GM12878 (cell line): ENCODE data around the gene CPEB3. TPM values are rescaled to one million over a fixed set of nuclear protein-coding genes. Genes with fewer than 3 reads are reported as not detected.
A peak's percentile ranks its signal among the peaks of the same experiment; 100 is the strongest.

Experiments used
- BCL11A ChIP-seq: IDR thresholded peaks from 2 replicates; pipeline ENCODE4 v1.6.1; 2011; ENCODE audit warnings: low read depth, low read length
- BHLHE40 ChIP-seq, 2 experiments: fragments of 450-650 bp in 1 of 2; IDR thresholded peaks; 2 replicates each; pipeline ENCODE4 v1.6.1; 2011 to 2017; ENCODE audit warnings: low read depth in 2 of 2, borderline replicate concordance in 1 of 2, improper control_type of control experiment in 1 of 2, low read length in 1 of 2, mild to moderate bottlenecking in 1 of 2
- CEBPB ChIP-seq, 2 experiments: fragments of 150-350 bp in 1 of 2; IDR thresholded peaks; 2 replicates each; pipeline ENCODE4 v1.6.1; 2012 to 2014; ENCODE audit warnings: low read depth in 2 of 2, low read length in 2 of 2, borderline replicate concordance in 1 of 2, inconsistent platforms in 1 of 2
- DPF2 ChIP-seq: fragments of 450-650 bp; IDR thresholded peaks from 2 replicates; pipeline ENCODE4 v1.6.1; 2017; ENCODE audit warnings: mild to moderate bottlenecking
- GABPA ChIP-seq: IDR thresholded peaks from 2 replicates; pipeline ENCODE4 v1.6.1; 2014; ENCODE audit warnings: antibody characterized with exemption, low read depth, mild to moderate bottlenecking, inconsistent platforms
- HDGF ChIP-seq: fragments of 450-650 bp; IDR thresholded peaks from 2 replicates; pipeline ENCODE4 v1.6.1; 2016; ENCODE audit warnings: antibody characterized with exemption
- IKZF1 ChIP-seq: fragments of 450-650 bp; conservative IDR thresholded peaks from 2 replicates; pipeline ENCODE4 v1.6.1; 2017; ENCODE audit warnings: antibody characterized with exemption, mild to moderate bottlenecking
- KDM1A ChIP-seq: fragments of 200-600 bp; sonication (generic); IDR thresholded peaks from 2 replicates; pipeline ENCODE4 v1.6.1; 2016; ENCODE audit warnings: borderline replicate concordance
- KLF5 ChIP-seq: fragments of 450-650 bp; IDR thresholded peaks from 2 replicates; pipeline ENCODE4 v1.6.1; 2014; ENCODE audit warnings: mild to moderate bottlenecking; ENCODE audit not compliant: partially characterized antibody
- MTA3 ChIP-seq: IDR thresholded peaks from 2 replicates; pipeline ENCODE4 v1.6.1; 2012; ENCODE audit warnings: low read length, inconsistent platforms, borderline replicate concordance
- MYB ChIP-seq: fragments of 150-350 bp; IDR thresholded peaks from 2 replicates; pipeline ENCODE4 v1.6.1; 2014; ENCODE audit warnings: mild to moderate bottlenecking, low read depth, low read length, borderline replicate concordance
- NBN ChIP-seq: fragments of 450-650 bp; IDR thresholded peaks from 2 replicates; pipeline ENCODE4 v1.6.1; 2016
- NFXL1 ChIP-seq: fragments of 450-650 bp; IDR thresholded peaks from 2 replicates; pipeline ENCODE4 v1.6.1; 2017; ENCODE audit warnings: antibody characterized with exemption, mild to moderate bottlenecking, borderline replicate concordance
- NR2C2 ChIP-seq: IDR thresholded peaks from 2 replicates; pipeline ENCODE4 v1.6.1; 2011; ENCODE audit warnings: borderline replicate concordance, low read depth; ENCODE audit not compliant: control insufficient read depth, insufficient read length
- PAX5 ChIP-seq: IDR thresholded peaks from 2 replicates; pipeline ENCODE4 v1.6.1; 2011; ENCODE audit warnings: low read depth, low read length, borderline replicate concordance
- POU2F2 ChIP-seq: IDR thresholded peaks from 3 replicates; pipeline ENCODE4 v1.6.1; 2011; ENCODE audit warnings: low read depth, mild to moderate bottlenecking, low read length, borderline replicate concordance
- RAD21 ChIP-seq: IDR thresholded peaks from 2 replicates; pipeline ENCODE4 v1.6.1; 2011; ENCODE audit warnings: mild to moderate bottlenecking, low read depth, low read length, moderate library complexity; ENCODE audit not compliant: insufficient read depth
- RB1 ChIP-seq: fragments of 450-650 bp; formaldehyde crosslinking; IDR thresholded peaks from 2 replicates; pipeline ENCODE4 v1.6.1; 2017; ENCODE audit warnings: mild to moderate bottlenecking, borderline replicate concordance
- RFX5 ChIP-seq: IDR thresholded peaks from 2 replicates; pipeline ENCODE4 v1.6.1; 2011; ENCODE audit warnings: low read depth, low read length, improper control_type of control experiment
- STAT1 ChIP-seq: fragments of 450-650 bp; conservative IDR thresholded peaks from 2 replicates; pipeline ENCODE4 v1.6.1; 2014; ENCODE audit warnings: antibody characterized with exemption, mild to moderate bottlenecking
- TBL1XR1 ChIP-seq: IDR thresholded peaks from 2 replicates; pipeline ENCODE4 v1.6.1; 2012; ENCODE audit warnings: low read depth, low read length, improper control_type of control experiment
- polyA plus RNA-seq, 11 experiments: library from polyadenylated mRNA; depleted of rRNA in 4 of 11; unstranded in 6 of 11; stranded (reverse) in 5 of 11; fragments of >200 nt; fragmentation: Nextera tagmentation in 4 of 11; fragmentation: Illumina TruSeq in 1 of 11; extraction: Ambion mirVana in 4 of 11; extraction: Trizol in 1 of 11; gene quantifications; 1 replicate in 1 of 11; 2 replicates in 10 of 11; pipeline versions ENCODE4 v1.2.1 to v1.2.3, GENCODE V29; 2011 to 2016; ENCODE audit warnings: inconsistent platforms in 2 of 11, missing spikeins in 2 of 11, low read depth in 1 of 11
- total RNA-seq, 4 experiments: library from RNA; depleted of rRNA in 3 of 4; stranded (reverse); fragments of >200 nt in 3 of 4; fragmentation: Illumina TruSeq in 1 of 4; extraction: Trizol in 1 of 4; gene quantifications; 2 replicates each; pipeline versions ENCODE4 v1.2.1 to v1.2.3, GENCODE V29; 2013 to 2021
- TF ChIP-seq, protein P1 (sequence below): fragments of 450-650 bp; IDR thresholded peaks from 2 replicates; pipeline ENCODE4 v1.6.1; 2017; ENCODE audit warnings: antibody characterized with exemption, mild to moderate bottlenecking, moderate library complexity
- TF ChIP-seq, protein P2 (sequence below), 3 experiments: IDR thresholded peaks in 2 of 3; conservative IDR thresholded peaks in 1 of 3; 2 replicates each; pipeline ENCODE4 v1.5.1; 2011; ENCODE audit warnings: low read depth in 3 of 3, low read length in 3 of 3, mild to moderate bottlenecking in 3 of 3, control low read depth in 2 of 3, moderate library complexity in 2 of 3, inconsistent platforms in 1 of 3, mixed read lengths in 1 of 3; ENCODE audit not compliant: control insufficient read depth in 2 of 3, insufficient read depth in 1 of 3; ENCODE audit errors: extremely low read depth in 1 of 3
- TF ChIP-seq, protein P3 (sequence below): fragments of 450-650 bp; IDR thresholded peaks from 2 replicates; pipeline ENCODE4 v1.6.1; 2018; ENCODE audit warnings: borderline replicate concordance, mild to moderate bottlenecking; ENCODE audit not compliant: partially characterized antibody

Gene CPEB3
- total and polyA plus RNA-seq, 10 of the 15 experiments (the other 5 are each of a cell fraction or from before 2014, with no cell fraction given), result 0.50 to 2.3 (median 1.2) TPM

DNA sequence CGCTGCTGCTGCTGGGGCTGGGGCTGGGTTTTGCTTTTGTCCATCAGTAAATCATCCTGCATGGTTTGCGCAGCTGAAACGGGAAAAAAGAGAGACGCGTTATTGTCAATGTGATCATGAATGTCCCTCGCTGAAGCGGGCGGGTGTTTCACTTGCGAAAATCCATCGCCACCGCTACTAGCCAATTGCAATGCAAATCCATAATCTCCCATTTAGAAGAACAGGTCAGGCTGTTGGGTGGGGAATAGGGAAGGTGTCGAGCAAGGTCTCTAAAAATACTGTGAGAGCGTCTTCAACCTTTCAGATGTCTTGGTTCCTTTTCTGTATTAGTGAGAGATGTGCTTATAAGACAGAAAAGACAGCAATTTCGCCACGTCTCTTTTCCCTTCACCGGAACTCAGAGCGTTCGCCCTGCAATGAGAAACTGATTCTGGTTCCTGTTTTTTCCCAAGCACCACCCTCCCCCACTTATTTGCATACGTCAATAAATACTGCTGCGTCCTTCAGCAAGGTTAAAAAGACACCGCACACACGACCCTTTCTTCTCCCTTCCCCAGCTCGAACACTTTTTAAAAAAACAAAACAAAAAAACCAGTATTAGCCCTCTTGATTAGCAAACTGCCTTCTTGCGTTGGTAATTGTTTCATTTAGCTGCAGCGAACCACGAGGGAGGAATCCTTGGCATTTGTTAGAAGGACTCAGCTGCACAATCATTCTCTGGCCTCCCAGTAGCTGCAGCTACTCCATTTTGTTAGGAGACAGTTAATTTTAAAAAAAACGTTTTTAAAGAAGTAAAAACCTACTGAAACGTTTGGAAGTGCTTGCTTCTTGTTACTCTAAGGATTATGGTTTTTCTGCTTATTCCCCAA, 50.4 kb downstream of the CPEB3 start (continued):
- TF ChIP-seq MTA3, result peak; percentile 40; the same call in 1 of the 2 replicates
- no peak for TF ChIP-seq RB1
- TF ChIP-seq BHLHE40 (IDR thresholded peaks at IDR 0.05; ENCODE audit: borderline replicate concordance in 1 of 2, low read depth in 2 of 2, low read length in 1 of 2), result no peak
- no peak for TF ChIP-seq KDM1A
- TF ChIP-seq BCL11A, result no peak
- TF ChIP-seq, protein P1, sequence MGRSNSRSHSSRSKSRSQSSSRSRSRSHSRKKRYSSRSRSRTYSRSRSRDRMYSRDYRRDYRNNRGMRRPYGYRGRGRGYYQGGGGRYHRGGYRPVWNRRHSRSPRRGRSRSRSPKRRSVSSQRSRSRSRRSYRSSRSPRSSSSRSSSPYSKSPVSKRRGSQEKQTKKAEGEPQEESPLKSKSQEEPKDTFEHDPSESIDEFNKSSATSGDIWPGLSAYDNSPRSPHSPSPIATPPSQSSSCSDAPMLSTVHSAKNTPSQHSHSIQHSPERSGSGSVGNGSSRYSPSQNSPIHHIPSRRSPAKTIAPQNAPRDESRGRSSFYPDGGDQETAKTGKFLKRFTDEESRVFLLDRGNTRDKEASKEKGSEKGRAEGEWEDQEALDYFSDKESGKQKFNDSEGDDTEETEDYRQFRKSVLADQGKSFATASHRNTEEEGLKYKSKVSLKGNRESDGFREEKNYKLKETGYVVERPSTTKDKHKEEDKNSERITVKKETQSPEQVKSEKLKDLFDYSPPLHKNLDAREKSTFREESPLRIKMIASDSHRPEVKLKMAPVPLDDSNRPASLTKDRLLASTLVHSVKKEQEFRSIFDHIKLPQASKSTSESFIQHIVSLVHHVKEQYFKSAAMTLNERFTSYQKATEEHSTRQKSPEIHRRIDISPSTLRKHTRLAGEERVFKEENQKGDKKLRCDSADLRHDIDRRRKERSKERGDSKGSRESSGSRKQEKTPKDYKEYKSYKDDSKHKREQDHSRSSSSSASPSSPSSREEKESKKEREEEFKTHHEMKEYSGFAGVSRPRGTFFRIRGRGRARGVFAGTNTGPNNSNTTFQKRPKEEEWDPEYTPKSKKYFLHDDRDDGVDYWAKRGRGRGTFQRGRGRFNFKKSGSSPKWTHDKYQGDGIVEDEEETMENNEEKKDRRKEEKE, result no peak
- no peak for TF ChIP-seq TBL1XR1
- TF ChIP-seq, protein P2, sequence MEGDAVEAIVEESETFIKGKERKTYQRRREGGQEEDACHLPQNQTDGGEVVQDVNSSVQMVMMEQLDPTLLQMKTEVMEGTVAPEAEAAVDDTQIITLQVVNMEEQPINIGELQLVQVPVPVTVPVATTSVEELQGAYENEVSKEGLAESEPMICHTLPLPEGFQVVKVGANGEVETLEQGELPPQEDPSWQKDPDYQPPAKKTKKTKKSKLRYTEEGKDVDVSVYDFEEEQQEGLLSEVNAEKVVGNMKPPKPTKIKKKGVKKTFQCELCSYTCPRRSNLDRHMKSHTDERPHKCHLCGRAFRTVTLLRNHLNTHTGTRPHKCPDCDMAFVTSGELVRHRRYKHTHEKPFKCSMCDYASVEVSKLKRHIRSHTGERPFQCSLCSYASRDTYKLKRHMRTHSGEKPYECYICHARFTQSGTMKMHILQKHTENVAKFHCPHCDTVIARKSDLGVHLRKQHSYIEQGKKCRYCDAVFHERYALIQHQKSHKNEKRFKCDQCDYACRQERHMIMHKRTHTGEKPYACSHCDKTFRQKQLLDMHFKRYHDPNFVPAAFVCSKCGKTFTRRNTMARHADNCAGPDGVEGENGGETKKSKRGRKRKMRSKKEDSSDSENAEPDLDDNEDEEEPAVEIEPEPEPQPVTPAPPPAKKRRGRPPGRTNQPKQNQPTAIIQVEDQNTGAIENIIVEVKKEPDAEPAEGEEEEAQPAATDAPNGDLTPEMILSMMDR (IDR thresholded peaks at IDR 0.05 in 2 of 3, conservative IDR thresholded peaks at IDR 0.05 in 1 of 3; ENCODE audit: control insufficient read depth in 2 of 3, extremely low read depth in 1 of 3, insufficient read depth in 1 of 3, low read depth in 3 of 3, low read length in 3 of 3), result no peak
- no peak for TF ChIP-seq GABPA
- TF ChIP-seq, protein P3, sequence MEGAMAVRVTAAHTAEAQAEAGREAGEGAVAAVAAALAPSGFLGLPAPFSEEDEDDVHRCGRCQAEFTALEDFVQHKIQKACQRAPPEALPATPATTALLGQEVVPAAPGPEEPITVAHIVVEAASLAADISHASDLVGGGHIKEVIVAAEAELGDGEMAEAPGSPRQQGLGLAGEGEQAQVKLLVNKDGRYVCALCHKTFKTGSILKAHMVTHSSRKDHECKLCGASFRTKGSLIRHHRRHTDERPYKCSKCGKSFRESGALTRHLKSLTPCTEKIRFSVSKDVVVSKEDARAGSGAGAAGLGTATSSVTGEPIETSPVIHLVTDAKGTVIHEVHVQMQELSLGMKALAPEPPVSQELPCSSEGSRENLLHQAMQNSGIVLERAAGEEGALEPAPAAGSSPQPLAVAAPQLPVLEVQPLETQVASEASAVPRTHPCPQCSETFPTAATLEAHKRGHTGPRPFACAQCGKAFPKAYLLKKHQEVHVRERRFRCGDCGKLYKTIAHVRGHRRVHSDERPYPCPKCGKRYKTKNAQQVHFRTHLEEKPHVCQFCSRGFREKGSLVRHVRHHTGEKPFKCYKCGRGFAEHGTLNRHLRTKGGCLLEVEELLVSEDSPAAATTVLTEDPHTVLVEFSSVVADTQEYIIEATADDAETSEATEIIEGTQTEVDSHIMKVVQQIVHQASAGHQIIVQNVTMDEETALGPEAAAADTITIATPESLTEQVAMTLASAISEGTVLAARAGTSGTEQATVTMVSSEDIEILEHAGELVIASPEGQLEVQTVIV, result no peak
- 0 out of 2 replicates have a peak, but pooled peaks have one; percentile 46 for TF ChIP-seq PAX5
- no peak for TF ChIP-seq STAT1
- TF ChIP-seq DPF2, result no peak; the same call in 1 of the 2 replicates
- TF ChIP-seq NFXL1, result no peak
- no peak for TF ChIP-seq NR2C2
- no peak for TF ChIP-seq HDGF
- no peak for TF ChIP-seq RAD21
- no peak for TF ChIP-seq KLF5
- no peak for TF ChIP-seq CEBPB (IDR thresholded peaks at IDR 0.05; ENCODE audit: borderline replicate concordance in 1 of 2, low read depth in 2 of 2, low read length in 2 of 2)
- no peak; the same call in 1 of the 2 replicates for TF ChIP-seq NBN
- TF ChIP-seq MYB, result no peak
- TF ChIP-seq POU2F2, result peak; percentile 100
- TF ChIP-seq IKZF1, result 0 out of 2 replicates have a peak, but pooled peaks have one; percentile 35
- no peak for TF ChIP-seq RFX5
